GM18499 (cell line): ENCODE results near the gene HIVEP1.
"Not testable (repeated sequence)": the region's sequence is repeated elsewhere in the genome, so short reads cannot be mapped to it uniquely, and the experiment has no call there.

ENCODE experiments used
- ATAC-seq: cut with Tn5 transposase; IDR thresholded peaks from one replicate; pipeline ENCODE4 v1.9.1; 2021; ENCODE audit warnings: moderate number of reproducible peaks; ENCODE audit not compliant: insufficient read depth, unreplicated experiment

The HIVEP1 gene

DNA sequence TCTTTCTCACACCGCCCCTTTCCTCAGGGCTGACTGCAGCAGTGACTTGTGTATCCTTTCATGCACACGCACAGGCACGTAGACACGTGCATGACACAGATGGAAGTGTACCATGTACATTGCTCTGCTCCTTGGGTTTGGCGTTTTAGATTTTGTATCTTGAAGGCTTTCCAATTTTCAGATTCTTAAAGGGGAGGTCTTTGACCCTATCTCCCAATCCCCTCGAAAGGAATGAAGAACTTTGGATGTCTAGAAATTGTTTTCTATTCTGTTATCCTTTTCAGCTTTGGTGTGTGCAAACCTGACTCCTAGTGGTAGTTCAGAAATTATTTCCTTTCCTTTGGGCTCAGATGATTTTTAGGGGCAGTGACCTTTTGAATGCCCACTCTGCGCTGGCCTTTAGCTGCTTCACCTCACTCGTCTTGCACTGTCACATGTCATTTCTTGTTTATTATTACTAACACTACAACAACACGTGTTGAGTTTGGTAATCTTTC is 63.0 kb downstream of the HIVEP1 start:
- no peak for ATAC-seq

- no peak for ATAC-seq
These were observed 65.1 kb downstream of the HIVEP1 start for GRCh38 chr6:12077021-12077710.

DNA sequence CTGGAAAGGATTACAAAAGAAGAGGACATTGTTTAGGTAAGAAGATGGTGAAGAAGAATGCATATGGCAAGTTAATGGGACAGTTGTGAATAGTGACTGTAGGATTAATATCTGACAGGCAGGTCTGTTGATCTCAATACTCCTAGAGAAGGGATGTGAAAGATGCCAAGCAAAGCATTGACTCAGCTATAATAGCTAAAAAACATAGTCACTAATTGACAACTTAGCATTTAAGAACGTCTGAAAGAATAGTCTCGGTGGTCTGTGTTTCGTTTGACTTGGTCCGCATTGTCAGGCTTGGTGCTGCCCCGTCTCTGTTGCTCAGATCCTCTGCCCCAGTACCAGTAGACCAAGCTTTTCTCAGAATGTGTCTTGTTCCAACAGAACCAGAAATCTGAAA is 65.9 kb downstream of the HIVEP1 start:
- ATAC-seq, result no peak

GRCh38 chr6:12081771-12082170 is 69.7 kb downstream of the HIVEP1 start:
- no peak for ATAC-seq

DNA sequence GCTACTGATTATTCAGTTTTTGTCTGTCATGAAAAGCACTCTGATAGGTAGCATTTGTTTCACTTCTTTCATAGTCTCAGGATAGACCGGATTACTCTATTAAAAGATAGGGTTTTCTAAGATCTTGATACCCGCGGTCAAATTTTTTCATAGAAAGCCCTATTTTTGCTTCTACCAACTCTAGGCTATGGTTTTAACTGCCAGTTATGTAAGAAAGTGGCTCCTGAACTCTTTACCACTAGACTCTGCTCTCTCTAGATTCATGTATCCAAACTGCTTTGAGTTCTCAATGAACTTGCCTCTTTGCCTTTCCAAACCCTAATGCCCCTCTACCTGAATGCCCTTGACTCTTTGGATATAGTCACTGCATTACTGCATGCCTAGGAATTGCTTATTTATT is 70.3 kb downstream of the HIVEP1 start:
- no peak for ATAC-seq

DNA sequence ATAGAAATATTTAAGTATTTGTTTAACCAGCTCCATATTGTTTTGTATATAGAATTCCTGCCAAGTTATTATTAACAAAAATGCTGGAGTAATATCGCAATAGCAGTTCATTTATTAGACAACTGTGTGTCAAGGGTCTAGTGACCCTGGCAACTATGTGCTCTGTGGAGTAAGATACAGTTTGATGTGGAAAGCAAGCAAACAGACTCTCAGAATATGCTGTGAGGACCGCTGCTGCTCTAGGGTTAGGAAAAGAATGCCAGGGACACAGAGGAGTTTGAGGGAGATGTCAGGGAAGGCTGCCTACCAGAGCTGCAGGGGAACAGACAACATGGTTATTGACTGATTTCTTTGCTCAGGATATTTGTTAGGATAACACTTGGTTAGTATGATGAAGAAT is 71.2 kb downstream of the HIVEP1 start:
- ATAC-seq, result no peak

DNA sequence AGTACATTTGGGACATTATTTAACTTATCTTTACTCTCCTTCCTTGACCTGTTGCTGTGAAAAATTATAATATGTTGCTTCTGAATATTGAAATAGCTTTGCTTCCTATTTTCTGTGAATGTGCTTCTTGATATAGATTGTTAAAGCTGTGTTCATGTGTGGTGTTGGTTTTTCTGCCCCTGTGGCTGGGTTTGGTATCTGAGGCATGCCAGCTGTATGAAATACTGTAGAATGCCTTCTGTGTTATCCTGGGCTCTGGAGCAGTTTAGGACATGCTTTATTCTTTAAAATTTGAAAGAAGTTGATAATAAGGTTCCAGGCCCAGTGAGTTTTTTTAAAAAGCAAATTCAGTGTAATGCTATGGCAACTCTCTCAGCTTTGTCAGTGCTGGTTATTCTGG is 71.7 kb downstream of the HIVEP1 start:
- ATAC-seq, result no peak

- no peak for ATAC-seq
These were observed 72.6 kb downstream of the HIVEP1 start for GRCh38 chr6:12084681-12085080.

- no peak for ATAC-seq
These were observed 76.4 kb downstream of the HIVEP1 start for GRCh38 chr6:12088531-12088930.

GRCh38 chr6:12090714-12091113 is 78.6 kb downstream of the HIVEP1 start:
- no peak for ATAC-seq

DNA sequence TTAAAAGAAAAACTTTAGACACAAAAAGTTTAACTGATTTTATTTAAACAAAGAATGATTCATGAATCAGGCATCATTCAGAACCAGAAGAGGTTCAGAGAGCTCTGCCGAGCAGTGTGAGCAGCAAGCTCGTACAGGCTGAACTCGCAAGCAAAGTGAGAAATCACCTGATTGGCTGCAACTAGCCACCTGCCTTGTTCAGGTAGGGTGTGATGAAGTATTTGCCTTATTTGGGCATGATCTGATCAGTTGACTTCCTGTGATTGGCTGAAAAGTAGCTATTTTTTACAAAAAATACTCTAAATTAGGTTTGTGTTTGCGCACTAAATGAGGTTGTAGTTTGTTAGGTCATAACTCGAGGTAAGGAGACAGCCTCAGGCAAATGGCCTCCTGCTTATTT is 80.7 kb downstream of the HIVEP1 start:
- no peak for ATAC-seq

GRCh38 chr6:12094689-12095088 is 82.6 kb downstream of the HIVEP1 start:
- no peak for ATAC-seq

GRCh38 chr6:12096342-12096741 is 84.2 kb downstream of the HIVEP1 start:
- no peak for ATAC-seq

DNA sequence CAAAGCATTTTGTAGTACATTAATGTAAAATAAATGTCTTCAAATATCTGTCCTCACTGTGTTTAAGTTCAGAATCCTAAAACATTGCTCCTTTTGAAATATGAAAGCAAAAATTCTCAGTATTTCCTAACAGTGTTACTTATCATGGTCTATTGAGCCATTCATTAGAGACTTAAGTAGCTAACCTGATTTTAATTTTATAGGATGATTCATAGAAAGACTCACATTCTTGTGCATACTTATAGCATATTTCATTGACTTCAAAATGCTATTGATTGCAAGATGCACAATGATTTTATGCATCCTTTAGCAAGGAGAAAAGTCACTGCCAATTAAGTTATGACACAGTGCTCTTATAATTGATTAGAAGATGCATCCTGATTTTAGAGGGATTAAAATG is 85.7 kb downstream of the HIVEP1 start:
- ATAC-seq, result no peak

- no peak for ATAC-seq
These were observed 87.7 kb downstream of the HIVEP1 start for GRCh38 chr6:12099623-12100338.

- ATAC-seq, result no peak
These were observed 88.9 kb downstream of the HIVEP1 start for GRCh38 chr6:12101048-12101447.

DNA sequence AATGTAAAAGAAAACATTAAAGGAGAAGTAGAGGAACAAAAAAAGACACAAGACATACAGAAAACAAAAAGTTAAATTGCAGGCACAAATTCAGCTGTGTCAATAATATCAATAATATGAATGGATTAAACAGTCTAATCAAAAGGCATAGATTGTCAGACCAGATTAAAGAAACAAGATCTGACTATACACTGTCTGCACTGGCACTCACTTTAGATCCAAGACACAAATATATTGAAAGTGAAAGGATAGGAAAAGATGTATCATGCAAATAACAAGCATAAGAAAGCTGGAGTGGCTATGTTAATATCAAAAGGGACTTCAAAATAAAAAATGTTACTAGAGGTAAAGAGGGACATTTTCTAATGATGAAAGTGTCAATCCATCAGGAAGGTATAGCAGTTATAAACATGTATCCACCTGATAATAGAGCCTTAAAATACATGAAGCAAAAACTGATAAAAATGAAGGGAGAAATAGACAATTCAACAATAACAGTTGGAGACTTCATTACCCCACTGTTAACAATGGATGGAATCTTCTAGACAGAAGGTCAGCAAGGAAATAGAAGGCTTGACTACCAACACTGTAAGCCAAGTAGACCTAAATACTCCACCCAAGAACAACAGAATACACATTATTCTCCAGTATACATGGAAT is 89.7 kb downstream of the HIVEP1 start:
- no peak for ATAC-seq

GRCh38 chr6:12102350-12102749 is 90.2 kb downstream of the HIVEP1 start:
- no peak for ATAC-seq

- no peak for ATAC-seq
These were observed 91.0 kb downstream of the HIVEP1 start for GRCh38 chr6:12103158-12103557.

- no peak for ATAC-seq
These were observed 93.2 kb downstream of the HIVEP1 start for GRCh38 chr6:12105271-12105670.

GRCh38 chr6:12108376-12108775 is 96.3 kb downstream of the HIVEP1 start:
- not testable (repeated sequence) for ATAC-seq
